HepG2 (cell line): ENCODE results near the gene SPANXN2. TPM values are rescaled to one million over a fixed set of nuclear protein-coding genes. Genes with fewer than 3 reads are reported as not detected.
A peak's percentile ranks its signal among the peaks of the same experiment; 100 is the strongest.

Experiments
- ATAC-seq: fragments of 200-7000 bp; cut with Tn5 transposase; 3 replicates; pipeline ENCODE4 v1.9.1; 2020; ENCODE audit warnings: mild to moderate bottlenecking, moderate library complexity
- BruUV-seq: library from RNA; stranded (reverse); fragments of 400-500 nt; replicated peaks from 2 replicates; lab custom pipeline; 2021; lab: Mats Ljungman, UMichigan
- CTCF ChIA-PET: fragments of 300-600 bp; formaldehyde crosslinking; extraction: SDS; loops from one replicate; lab custom pipeline; 2021; ENCODE audit warnings: low total read pairs, inconsistent platforms, low intra/inter-chr PET ratio; lab: Yijun Ruan, JAX
- POLR2A ChIA-PET: fragments of 350-600 bp; sonication (Branson Sonifier 250); formaldehyde crosslinking; loops from one replicate; lab custom pipeline; 2020; ENCODE audit warnings: antibody characterized with exemption, inconsistent platforms; lab: Yijun Ruan, JAX
- DNase-seq: peaks from one replicate; pipeline ENCODE4 v3.0.0-alpha.2; 2015; ENCODE audit warnings: low spot score
- FAIRE-seq: peaks from 3 replicates; lab custom pipeline; 2011; peaks lifted over from hg19 to GRCh38; lab: Jason Lieb, UNC
- H2AFZ ChIP-seq: one replicate; pipeline ENCODE4 v1.6.1; 2011; ENCODE audit warnings: low read length, inconsistent platforms
- H3K27ac ChIP-seq: fragments of 300-600 bp; 3 replicates; pipeline ENCODE4 v1.8.0; 2011; ENCODE audit warnings: mixed run types, mild to moderate bottlenecking, mixed read lengths, low read length, inconsistent platforms; ENCODE audit not compliant: insufficient read depth; ENCODE audit errors: extremely low read length
- H3K27me3 ChIP-seq, 2 experiments: fragments of 200-600 bp in 1 of 2; 2 replicates in 1 of 2; 3 replicates in 1 of 2; pipeline versions ENCODE4 v1.6.0 to v1.8.0; 2011; ENCODE audit warnings: low read length in 2 of 2, mild to moderate bottlenecking in 2 of 2, moderate library complexity in 2 of 2, inconsistent platforms in 1 of 2; ENCODE audit not compliant: insufficient read depth in 2 of 2, control insufficient read depth in 1 of 2
- H3K36me3 ChIP-seq, 2 experiments: fragments of 200-600 bp in 1 of 2; replicated peaks in 1 of 2; 2 replicates in 1 of 2; 3 replicates in 1 of 2; pipeline versions ENCODE4 v1.5.1 to v1.8.0; 2011; ENCODE audit warnings: low read length in 2 of 2, inconsistent platforms in 1 of 2; ENCODE audit not compliant: insufficient read depth in 2 of 2, control insufficient read depth in 1 of 2
- H3K4me1 ChIP-seq: 2 replicates; pipeline ENCODE4 v1.5.1; 2012; ENCODE audit warnings: low read length, inconsistent platforms; ENCODE audit not compliant: insufficient read depth
- H3K4me2 ChIP-seq: 2 replicates; pipeline ENCODE4 v1.6.0; 2011; ENCODE audit warnings: low read depth, low read length, inconsistent platforms
- H3K4me3 ChIP-seq, 3 experiments: fragments of 200-600 bp in 1 of 3; sonication (generic), shearing (Covaris generic) in 1 of 3; replicated peaks in 1 of 3; 2 replicates each; pipeline ENCODE4 v1.5.1; 2011 to 2016; ENCODE audit warnings: low read length in 3 of 3, inconsistent platforms in 2 of 3, low read depth in 2 of 3, mild to moderate bottlenecking in 2 of 3, control low read depth in 1 of 3, mixed read lengths in 1 of 3; ENCODE audit not compliant: insufficient read depth in 1 of 3
- H3K79me2 ChIP-seq: one replicate; pipeline ENCODE4 v1.6.1; 2011; ENCODE audit warnings: low read length, inconsistent platforms; ENCODE audit not compliant: insufficient read depth
- H3K9ac ChIP-seq: 2 replicates; pipeline ENCODE4 v1.6.0; 2011; ENCODE audit warnings: mild to moderate bottlenecking, low read depth, low read length, inconsistent platforms; ENCODE audit not compliant: insufficient read depth
- H3K9me3 ChIP-seq: 2 replicates; pipeline ENCODE4 v1.5.1; 2012; ENCODE audit warnings: mild to moderate bottlenecking, low read length
- H4K20me1 ChIP-seq: 2 replicates; pipeline ENCODE4 v1.6.0; 2011; ENCODE audit warnings: inconsistent platforms, mild to moderate bottlenecking, low read length, moderate library complexity; ENCODE audit not compliant: insufficient read depth
- GMEB1 ChIP-seq: sonication (generic); formaldehyde crosslinking; IDR thresholded peaks from 2 replicates; pipeline ENCODE4 v1.5.1; 2020; ENCODE audit warnings: missing genetic modification reagents, mild to moderate bottlenecking, borderline replicate concordance
- STAG1 ChIP-seq: sonication (generic); formaldehyde crosslinking; IDR thresholded peaks from 2 replicates; pipeline ENCODE4 v1.4.0; 2020; ENCODE audit warnings: missing genetic modification reagents
- ZNF124 ChIP-seq: sonication (generic); formaldehyde crosslinking; IDR thresholded peaks from 2 replicates; pipeline ENCODE4 v1.4.0; 2020; ENCODE audit warnings: missing genetic modification reagents
- ZNF251 ChIP-seq: sonication (generic); formaldehyde crosslinking; IDR thresholded peaks from 2 replicates; pipeline ENCODE4 v1.9.0; 2021; ENCODE audit warnings: mild to moderate bottlenecking, missing genetic modification reagents
- ZNF275 ChIP-seq: sonication (generic); formaldehyde crosslinking; IDR thresholded peaks from 2 replicates; pipeline ENCODE4 v1.8.0; 2022; ENCODE audit warnings: missing genetic modification reagents, mild to moderate bottlenecking, inconsistent platforms, borderline replicate concordance
- ZNF343 ChIP-seq: sonication (generic); formaldehyde crosslinking; IDR thresholded peaks from 2 replicates; pipeline ENCODE4 v1.4.0; 2020; ENCODE audit warnings: mild to moderate bottlenecking, missing genetic modification reagents
- ZNF616 ChIP-seq: sonication (generic); formaldehyde crosslinking; IDR thresholded peaks from 2 replicates; pipeline ENCODE4 v1.5.0; 2020; ENCODE audit warnings: low read depth, mild to moderate bottlenecking, missing genetic modification reagents
- WGBS: methylation state at CpG from one replicate; pipeline ENCODE4 v1.1.6; 2017; ENCODE audit warnings: low lambda C conversion rate; 5-methylcytosine and 5-hydroxymethylcytosine counted together
- in situ Hi-C: cut with HindIII; loops from 2 replicates; pipeline ENCODE4 v1.10.0; 2017; ENCODE audit warnings: low pct_unique_long_range_greater_than_20kb; ENCODE audit not compliant: extremely low pct_ligation_motif_present
- intact Hi-C: fragments of 100-400 bp; cut with micrococcal nuclease; formaldehyde crosslinking; loops from one replicate; pipeline ENCODE4 v1.10.0; 2022; ENCODE audit not compliant: unreplicated experiment
- polyA plus RNA-seq, 8 experiments: library from polyadenylated mRNA; depleted of rRNA in 3 of 8; stranded (reverse) in 7 of 8; unstranded in 1 of 8; fragments of >200 nt; fragmentation: Illumina TruSeq in 4 of 8; extraction: Trizol in 4 of 8; gene quantifications; 2 replicates each; pipeline versions ENCODE4 v1.2.1 to v1.2.3, GENCODE V29; 2011 to 2016; ENCODE audit warnings: low read depth in 4 of 8, missing spikeins in 1 of 8, mixed read lengths in 1 of 8; ENCODE audit not compliant: insufficient read depth in 1 of 8
- total RNA-seq, 5 experiments: library from RNA; depleted of rRNA; stranded (reverse); fragments of >200 nt; fragmentation: Illumina TruSeq; extraction: Trizol; gene quantifications; 2 replicates each; pipeline ENCODE4 v1.2.3, GENCODE V29; 2016; ENCODE audit warnings: low read depth in 1 of 5

Gene SPANXN2
- total and polyA plus RNA-seq, 2 of the 13 experiments (the other 11 are each of a cell fraction or from before 2014, with no cell fraction given) = not detected

GRCh38 chrX:143669395-143669794 is 51.2 kb downstream of the SPANXN2 start (continued):
- TF ChIP-seq ZNF275 (CRISPR knock-in tag) (no peak), ZNF616 (CRISPR knock-in tag) (no peak), ZNF251 (no peak), GMEB1 (CRISPR knock-in tag) (no peak), ZNF343 (CRISPR knock-in tag) (no peak)

GRCh38 chrX:143664302-143664701 is 56.2 kb downstream of the SPANXN2 start:
- no peaks in the 10 kb centered on the region for H3K9me3 ChIP-seq
- no peak for ATAC-seq
- no peaks in the 10 kb centered on the region for H4K20me1 ChIP-seq
- no peaks in the 10 kb centered on the region for H3K27me3 ChIP-seq
- no TSS peak for BruUV-seq
- H3K4me1 ChIP-seq = no peaks in the 10 kb centered on the region
- DNase-seq = no peak
- H3K9ac ChIP-seq = no peak overlapping the region
- H3K36me3 ChIP-seq = no peaks in the 10 kb centered on the region
- H3K4me3 ChIP-seq = no peak overlapping the region
- TF ChIP-seq STAG1 (CRISPR knock-in tag) = 0 out of 2 replicates have a peak, but pooled peaks have one; percentile 3
- TF ChIP-seq ZNF124 (CRISPR knock-in tag) = no peak
- 0% methylated on average over 5 of the region's 5 CpGs for WGBS
- H3K27ac ChIP-seq = no peak overlapping the region
- in situ Hi-C loops (no loop called here), intact Hi-C loops (no loop called here)
- FAIRE-seq = no peak
- ChIA-PET CTCF (interaction anchor here (1.1 kb wide), 1 partner anchor 1526 kb away, joined by 4 read pairs; no protein-coding TSS in a partner anchor), POLR2A (no interaction called here)
- no peaks in the 10 kb centered on the region for H3K79me2 ChIP-seq
- no peak overlapping the region for H2AFZ ChIP-seq
- no peak overlapping the region for H3K4me2 ChIP-seq
